HEK293T (cell line): ENCODE measurements around the gene KCTD12.

Source experiments
- CTCF ChIA-PET: fragments of 350-600 bp; formaldehyde crosslinking; extraction: SDS; loops from one replicate; lab custom pipeline; 2021; ENCODE audit warnings: antibody characterized with exemption, inconsistent platforms; lab: Yijun Ruan, JAX
- POLR2A ChIA-PET: fragments of 350-600 bp; formaldehyde crosslinking; extraction: SDS; loops from one replicate; lab custom pipeline; 2020; ENCODE audit warnings: antibody characterized with exemption, inconsistent platforms; lab: Yijun Ruan, JAX
- DNase-seq: peaks from one replicate; pipeline ENCODE4 v3.0.0; 2012; ENCODE audit warnings: mixed read lengths; ENCODE audit errors: extremely low spot score
- ARNT ChIP-seq: fragments of 450-650 bp; IDR thresholded peaks from 2 replicates; pipeline ENCODE4 v1.6.1; 2017; ENCODE audit warnings: mild to moderate bottlenecking
- BHLHE40 ChIP-seq: fragments of 450-650 bp; IDR thresholded peaks from 2 replicates; pipeline ENCODE4 v1.6.1; 2016; ENCODE audit warnings: mild to moderate bottlenecking, moderate library complexity, borderline replicate concordance
- CTBP1 ChIP-seq: fragments of 450-650 bp; IDR thresholded peaks from 2 replicates; pipeline ENCODE4 v1.6.1; 2016; ENCODE audit warnings: borderline replicate concordance
- ELF4 ChIP-seq: fragments of 450-650 bp; IDR thresholded peaks from 2 replicates; pipeline ENCODE4 v1.6.1; 2017; ENCODE audit warnings: antibody characterized with exemption
- FOXA1 ChIP-seq: fragments of 450-650 bp; IDR thresholded peaks from 2 replicates; pipeline ENCODE4 v1.6.1; 2016; ENCODE audit warnings: mild to moderate bottlenecking
- FOXK2 ChIP-seq: fragments of 450-650 bp; IDR thresholded peaks from 2 replicates; pipeline ENCODE4 v1.6.1; 2016; ENCODE audit warnings: mild to moderate bottlenecking
- FOXM1 ChIP-seq: fragments of 450-650 bp; IDR thresholded peaks from 2 replicates; pipeline ENCODE4 v1.6.1; 2017; ENCODE audit warnings: mild to moderate bottlenecking, borderline replicate concordance
- HDGF ChIP-seq: fragments of 450-650 bp; IDR thresholded peaks from 2 replicates; pipeline ENCODE4 v1.6.1; 2017; ENCODE audit warnings: antibody characterized with exemption, borderline replicate concordance
- L3MBTL2 ChIP-seq: fragments of 450-650 bp; conservative IDR thresholded peaks from 2 replicates; pipeline ENCODE4 v1.6.1; 2016; ENCODE audit warnings: mild to moderate bottlenecking
- LEF1 ChIP-seq: fragments of 450-650 bp; IDR thresholded peaks from 2 replicates; pipeline ENCODE4 v1.6.1; 2017; ENCODE audit warnings: mild to moderate bottlenecking, borderline replicate concordance
- NFRKB ChIP-seq: fragments of 450-650 bp; IDR thresholded peaks from 2 replicates; pipeline ENCODE4 v1.6.1; 2016; ENCODE audit warnings: mild to moderate bottlenecking, moderate library complexity
- SP1 ChIP-seq: fragments of 450-650 bp; IDR thresholded peaks from 2 replicates; pipeline ENCODE4 v1.6.1; 2017
- SUZ12 ChIP-seq: fragments of 450-650 bp; IDR thresholded peaks from 2 replicates; pipeline ENCODE4 v1.6.1; 2016; ENCODE audit warnings: mild to moderate bottlenecking
- TARDBP ChIP-seq: fragments of 450-650 bp; IDR thresholded peaks from 2 replicates; pipeline ENCODE4 v1.6.1; 2016
- ZNF384 ChIP-seq: fragments of 450-650 bp; IDR thresholded peaks from 2 replicates; pipeline ENCODE4 v1.6.1; 2016
- TF ChIP-seq, protein P1 (sequence below): fragments of 450-650 bp; IDR thresholded peaks from 2 replicates; pipeline ENCODE4 v1.6.1; 2016

The KCTD12 gene

DNA sequence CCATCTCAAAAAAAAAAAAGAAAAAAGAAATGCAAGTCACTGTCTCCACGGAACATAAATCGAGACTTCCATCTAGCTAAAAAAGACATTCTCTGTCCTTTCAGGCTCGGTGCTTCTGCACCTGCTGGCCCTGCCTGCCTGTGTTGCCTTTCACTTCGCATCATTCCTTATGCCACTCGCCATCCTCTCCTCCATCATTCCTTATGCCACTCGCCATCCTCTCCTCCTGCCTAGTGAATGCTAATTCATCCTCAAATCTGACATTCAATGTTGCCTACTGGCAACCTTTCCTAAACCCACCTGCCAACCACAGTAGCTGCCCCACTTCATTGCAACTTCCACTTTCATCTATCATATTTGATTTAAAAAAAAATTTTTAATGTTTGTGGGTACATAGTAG lies 36.7 kb downstream of the KCTD12 start:
- no peak for DNase-seq
- no peak for TF ChIP-seq FOXK2
- TF ChIP-seq BHLHE40: no peak
- TF ChIP-seq ARNT: no peak
- TF ChIP-seq HDGF: no peak
- TF ChIP-seq FOXA1: no peak
- TF ChIP-seq ZNF384: no peak
- TF ChIP-seq SP1: no peak
- no peak for TF ChIP-seq CTBP1
- no peak for TF ChIP-seq ELF4
- CTCF ChIA-PET: interaction anchor here (1.2 kb wide), 1 partner anchor 12 kb away, joined by 3 read pairs; no protein-coding TSS in a partner anchor
- POLR2A ChIA-PET: no interaction called here

DNA sequence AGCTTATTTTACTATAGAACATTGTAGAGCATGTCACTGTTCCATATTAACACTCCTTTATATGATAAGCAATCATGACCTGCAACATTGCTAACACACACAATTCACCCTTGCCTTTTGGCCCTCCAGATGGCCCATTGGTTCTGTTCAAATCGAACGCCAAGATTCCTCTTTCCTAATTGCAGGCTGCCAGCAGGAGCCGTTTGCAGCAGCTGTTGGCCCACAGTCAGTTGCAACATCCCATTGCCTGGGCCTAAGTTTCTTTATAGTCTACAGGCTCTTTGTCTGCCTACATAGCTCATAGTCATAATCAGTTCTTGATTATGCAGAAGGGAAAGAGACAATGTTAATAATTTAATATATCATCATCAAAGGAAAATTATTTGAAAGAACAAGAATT lies 37.6 kb downstream of the KCTD12 start:
- TF ChIP-seq NFRKB (no peak), BHLHE40 (no peak), FOXM1 (no peak), FOXA1 (no peak), L3MBTL2 (no peak), TARDBP (no peak), ZNF384 (no peak), CTBP1 (no peak), LEF1 (no peak), ARNT (no peak), SUZ12 (no peak), ELF4 (no peak), HDGF (no peak), FOXK2 (no peak)
- CTCF ChIA-PET: interaction anchor here (0.6 to 1.2 kb wide), 2 partner anchors 13 to 154 kb away, joined by 3 read pairs; no protein-coding TSS in a partner anchor
- no peak for DNase-seq
- POLR2A ChIA-PET: no interaction called here

DNA sequence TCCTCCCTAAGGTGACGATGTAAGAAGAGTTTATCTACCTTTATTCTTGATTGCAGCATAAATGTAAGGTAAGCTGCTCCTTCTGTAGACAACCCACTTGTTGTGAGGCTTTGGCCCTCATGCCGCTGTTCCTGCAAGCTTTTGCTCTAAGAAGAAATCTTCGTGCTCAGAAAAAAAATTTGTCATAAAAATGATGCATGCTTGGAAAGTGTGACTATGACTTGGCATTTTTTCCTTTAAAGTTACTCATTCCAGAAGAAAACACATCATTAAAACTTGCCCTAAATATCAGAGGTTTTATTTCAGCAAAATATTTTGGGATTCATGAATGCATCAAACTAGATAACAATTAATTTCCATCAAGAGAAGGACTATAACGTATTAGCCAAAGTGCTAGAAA lies 39.8 kb downstream of the KCTD12 start:
- no peak for DNase-seq
- CTCF ChIA-PET: no interaction called here
- TF ChIP-seq, protein P1, sequence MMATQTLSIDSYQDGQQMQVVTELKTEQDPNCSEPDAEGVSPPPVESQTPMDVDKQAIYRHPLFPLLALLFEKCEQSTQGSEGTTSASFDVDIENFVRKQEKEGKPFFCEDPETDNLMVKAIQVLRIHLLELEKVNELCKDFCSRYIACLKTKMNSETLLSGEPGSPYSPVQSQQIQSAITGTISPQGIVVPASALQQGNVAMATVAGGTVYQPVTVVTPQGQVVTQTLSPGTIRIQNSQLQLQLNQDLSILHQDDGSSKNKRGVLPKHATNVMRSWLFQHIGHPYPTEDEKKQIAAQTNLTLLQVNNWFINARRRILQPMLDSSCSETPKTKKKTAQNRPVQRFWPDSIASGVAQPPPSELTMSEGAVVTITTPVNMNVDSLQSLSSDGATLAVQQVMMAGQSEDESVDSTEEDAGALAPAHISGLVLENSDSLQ: no peak
- TF ChIP-seq HDGF (no peak), SUZ12 (no peak), BHLHE40 (no peak)
- POLR2A ChIA-PET: no interaction called here

DNA sequence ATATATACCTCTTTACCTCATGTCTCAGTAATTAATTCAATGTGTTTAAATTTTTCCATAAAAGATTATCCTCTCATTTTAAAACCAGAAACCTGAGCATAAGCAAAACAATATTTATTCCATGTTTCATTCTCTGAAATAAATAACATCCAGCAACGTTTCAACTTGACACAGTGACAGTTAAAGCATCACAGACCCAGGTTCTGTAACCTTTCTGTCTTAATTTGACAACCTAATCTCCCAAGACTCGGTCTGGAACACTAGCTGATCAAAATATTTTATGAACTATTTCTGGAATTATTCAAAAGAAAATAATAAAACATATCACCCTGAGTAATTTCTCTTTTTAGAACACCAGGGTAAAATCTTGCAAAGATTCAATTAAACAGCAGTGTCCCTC lies 40.3 kb downstream of the KCTD12 start:
- CTCF ChIA-PET: no interaction called here
- TF ChIP-seq SP1 (no peak), ELF4 (no peak), L3MBTL2 (no peak), FOXA1 (no peak), BHLHE40 (no peak), SUZ12 (no peak), TARDBP (no peak), ARNT (no peak), HDGF (no peak)
- POLR2A ChIA-PET: no interaction called here
- no peak for DNase-seq

DNA sequence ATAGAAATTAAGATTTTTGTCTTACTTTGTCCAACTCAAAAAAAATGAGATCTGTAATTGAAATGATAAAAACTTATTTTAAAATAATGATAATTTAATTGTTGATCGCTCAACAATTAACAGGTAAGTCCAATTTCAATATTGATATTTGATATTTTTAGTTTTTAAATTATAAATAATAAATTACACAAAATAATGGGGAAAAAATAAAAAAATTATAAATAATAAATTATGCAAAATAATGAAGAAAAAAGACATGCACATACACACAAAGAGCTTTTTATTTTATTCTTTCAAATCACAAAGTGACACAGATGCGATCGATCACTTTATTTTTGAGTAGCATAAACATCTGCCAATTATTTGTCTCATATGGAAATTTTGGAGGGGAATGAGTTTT lies 40.8 kb downstream of the KCTD12 start:
- ChIA-PET POLR2A (no interaction called here), CTCF (no interaction called here)

DNA sequence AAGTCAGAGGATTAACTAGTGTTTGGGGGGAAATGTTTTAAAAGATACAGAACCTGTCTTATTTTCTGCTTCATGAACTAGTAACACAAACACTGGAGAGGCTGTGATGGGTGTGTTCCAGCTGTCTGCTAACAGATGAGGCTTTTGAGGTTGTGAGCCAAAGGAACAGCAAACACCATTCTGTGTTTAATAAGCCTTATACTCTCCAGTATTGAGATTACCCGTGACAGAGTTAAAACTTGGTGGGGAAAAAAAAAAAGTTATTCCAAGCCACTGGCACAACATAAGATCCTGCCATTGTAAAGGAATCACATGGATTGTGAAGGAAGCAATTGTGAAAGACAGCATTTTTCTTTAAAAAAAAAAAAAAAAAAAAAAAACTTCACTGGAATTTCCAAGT lies 48.4 kb downstream of the KCTD12 start:
- ChIA-PET CTCF (no interaction called here), POLR2A (no interaction called here)
- DNase-seq: no peak
- no peak for TF ChIP-seq SUZ12
- TF ChIP-seq, protein P1: no peak
- TF ChIP-seq FOXK2: no peak
- no peak for TF ChIP-seq L3MBTL2
- TF ChIP-seq ARNT: no peak
- no peak for TF ChIP-seq LEF1
- no peak for TF ChIP-seq HDGF
- no peak for TF ChIP-seq NFRKB
- TF ChIP-seq ZNF384: no peak
- TF ChIP-seq TARDBP: no peak
- no peak for TF ChIP-seq FOXA1
- no peak for TF ChIP-seq BHLHE40
- no peak for TF ChIP-seq FOXM1

More for the DNA sequence above, 40.8 kb downstream of the KCTD12 start:
- DNase-seq: no peak
- TF ChIP-seq HDGF (no peak), ARNT (no peak), SP1 (no peak), NFRKB (no peak), FOXK2 (no peak), CTBP1 (no peak), TARDBP (no peak), ELF4 (no peak), LEF1 (no peak), ZNF384 (no peak)

DNA sequence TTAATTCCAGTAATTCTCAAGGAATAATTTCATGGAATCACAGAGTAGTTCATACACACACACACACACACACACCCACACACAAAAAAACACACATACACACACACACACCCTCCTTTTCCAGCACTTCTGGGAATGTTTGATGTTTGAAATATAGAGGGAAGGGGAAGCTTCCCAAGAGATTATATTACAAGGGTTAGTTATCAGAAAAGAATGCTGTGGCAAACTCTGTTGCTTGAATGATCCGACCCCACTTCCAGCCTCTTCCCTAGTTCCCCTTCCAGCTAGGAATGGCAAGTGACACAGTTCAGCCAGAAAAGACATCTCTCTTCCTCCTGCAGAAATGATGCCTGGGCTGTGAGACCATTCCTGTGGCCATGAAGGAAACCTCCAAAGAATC lies 49.9 kb downstream of the KCTD12 start:
- TF ChIP-seq NFRKB (no peak), SUZ12 (no peak), BHLHE40 (no peak), FOXA1 (no peak), LEF1 (no peak), CTBP1 (no peak), ZNF384 (no peak), SP1 (no peak), L3MBTL2 (no peak)
- TF ChIP-seq, protein P1: no peak
- POLR2A ChIA-PET: no interaction called here
- CTCF ChIA-PET: interaction anchor here (1.0 kb wide), 1 partner anchor 48 kb away, joined by 3 read pairs; no protein-coding TSS in a partner anchor
- no peak for DNase-seq
